Activated gamma-delta T cell (primary cell): Measurements from ENCODE around the gene CAMK2B.

Experiments used
- DNase-seq: peaks from one replicate; lab custom pipeline; 2025; lab: John Stamatoyannopoulos, UW
- total RNA-seq, 2 donors: gene quantifications; one replicate each; lab custom pipeline; 2026; lab: John Stamatoyannopoulos, UW

Gene CAMK2B
- 0.05 to 0.09 reads per million in 2 donors for total RNA-seq

- DNase-seq = no peak
These were observed at the start of gene CAMK2B for GRCh38 chr7:44325201-44325671. CAMK2B (minus strand) TSS chr7:44325594; CDS start chr7:44325421, 173 bp downstream.

- DNase-seq = no peak
These were observed 48.8 kb upstream of the CAMK2B start for GRCh38 chr7:44374007-44374763.

GRCh38 chr7:44373418-44373740, 48.0 kb upstream of the CAMK2B start:
- no peak for DNase-seq

GRCh38 chr7:44372560-44373417, 47.4 kb upstream of the CAMK2B start:
- no peak for DNase-seq

- no peak for DNase-seq
These were observed 43.5 kb upstream of the CAMK2B start for GRCh38 chr7:44368885-44369284.

- DNase-seq = no peak
These were observed 43.1 kb upstream of the CAMK2B start for GRCh38 chr7:44368455-44368854.

GRCh38 chr7:44367475-44368043, 42.2 kb upstream of the CAMK2B start:
- DNase-seq = no peak

GRCh38 chr7:44366986-44367385, 41.6 kb upstream of the CAMK2B start:
- no peak for DNase-seq

GRCh38 chr7:44353668-44354067, 28.3 kb upstream of the CAMK2B start:
- no peak for DNase-seq

- DNase-seq = no peak
These were observed 23.7 kb upstream of the CAMK2B start for GRCh38 chr7:44348851-44349781.

GRCh38 chr7:44348300-44348699, 22.9 kb upstream of the CAMK2B start:
- DNase-seq = no peak

GRCh38 chr7:44347546-44348114, 22.2 kb upstream of the CAMK2B start:
- DNase-seq = no peak

- no peak for DNase-seq
These were observed 20.7 kb upstream of the CAMK2B start for GRCh38 chr7:44346063-44346462.

- no peak for DNase-seq
These were observed 16.0 kb upstream of the CAMK2B start for GRCh38 chr7:44341401-44341800.

- DNase-seq = no peak
These were observed 13.2 kb upstream of the CAMK2B start for GRCh38 chr7:44338600-44338999.

- DNase-seq = no peak
These were observed 11.1 kb upstream of the CAMK2B start for GRCh38 chr7:44336491-44336890.

- DNase-seq = no peak
These were observed 9.8 kb upstream of the CAMK2B start for GRCh38 chr7:44335184-44335583.

GRCh38 chr7:44334734-44335097, 9.3 kb upstream of the CAMK2B start:
- DNase-seq = no peak

- no peak for DNase-seq
These were observed 8.7 kb upstream of the CAMK2B start for GRCh38 chr7:44333911-44334733.

- no peak for DNase-seq
These were observed 6.3 kb upstream of the CAMK2B start for GRCh38 chr7:44331682-44332081.
